HUDEP-2 (cell line): ENCODE data around the gene HCAR1.
"Not testable (repeated sequence)": the region's sequence is repeated elsewhere in the genome, so short reads cannot be mapped to it uniquely, and the experiment has no call there.

Experiments used
- DNase-seq, 76 experiments: peaks; one replicate each; lab custom pipeline; 2025; ENCODE audit not compliant: unreplicated experiment in 76 of 76; lab: John Stamatoyannopoulos, UW

HCAR1 gene

GRCh38 chr12:122722387-122722786 lies 8.3 kb downstream of the HCAR1 start:
- no peak for DNase-seq

- DNase-seq = no peak
Measured at GRCh38 chr12:122721057-122721545, 9.5 kb downstream of the HCAR1 start.

GRCh38 chr12:122716658-122717057 lies 14.0 kb downstream of the HCAR1 start, which contains the start of gene HCAR3:
Gene HCAR3, minus strand, starts transcription at chr12:122716811. Its CDS starts 74 bp downstream, at chr12:122716737.
- DNase-seq = not testable (repeated sequence)

- DNase-seq = not testable (repeated sequence)
Measured at GRCh38 chr12:122715211-122715610, 15.4 kb downstream of the HCAR1 start.

- not testable (repeated sequence) for DNase-seq
Measured at GRCh38 chr12:122713491-122714188, 17.0 kb downstream of the HCAR1 start.

GRCh38 chr12:122711266-122711665 lies 19.4 kb downstream of the HCAR1 start:
- peak in 1 of 76 experiments; percentile 19 for DNase-seq

- not testable (repeated sequence) for DNase-seq
Measured at GRCh38 chr12:122710341-122710740, 20.3 kb downstream of the HCAR1 start.

- DNase-seq = not testable (repeated sequence)
Measured at GRCh38 chr12:122709287-122709686, 21.4 kb downstream of the HCAR1 start.

GRCh38 chr12:122703841-122704240 lies 26.8 kb downstream of the HCAR1 start:
- not testable (repeated sequence) for DNase-seq

- not testable (repeated sequence) for DNase-seq
Measured at GRCh38 chr12:122702890-122703611, 27.6 kb downstream of the HCAR1 start, which contains the start of gene HCAR2. Gene HCAR2, minus strand, starts transcription at chr12:122703357. Its CDS starts 74 bp downstream, at chr12:122703283.

GRCh38 chr12:122701481-122701880 lies 29.2 kb downstream of the HCAR1 start:
- DNase-seq = not testable (repeated sequence)

- DNase-seq = not testable (repeated sequence)
Measured at GRCh38 chr12:122700038-122700710, 30.5 kb downstream of the HCAR1 start.

GRCh38 chr12:122696922-122697321 lies 33.7 kb downstream of the HCAR1 start:
- not testable (repeated sequence) for DNase-seq

- no peak for DNase-seq
Measured at GRCh38 chr12:122691566-122691965, 39.1 kb downstream of the HCAR1 start.

GRCh38 chr12:122688291-122688690 lies 42.4 kb downstream of the HCAR1 start:
- DNase-seq = no peak

- peak in 1 of 76 experiments; percentile 7 for DNase-seq
Measured at GRCh38 chr12:122687086-122687485, 43.6 kb downstream of the HCAR1 start.

- no peak for DNase-seq
Measured at GRCh38 chr12:122686538-122686937, 44.1 kb downstream of the HCAR1 start.

GRCh38 chr12:122684297-122684813 lies 46.3 kb downstream of the HCAR1 start:
- DNase-seq = no peak

GRCh38 chr12:122681814-122682213 lies 48.8 kb downstream of the HCAR1 start:
- no peak for DNase-seq

- DNase-seq = not testable (repeated sequence)
Measured at GRCh38 chr12:122680989-122681388, 49.7 kb downstream of the HCAR1 start.

- DNase-seq = not testable (repeated sequence)
Measured at GRCh38 chr12:122676781-122677180, 53.9 kb downstream of the HCAR1 start.
